HepG2 (cell line): ENCODE results near the gene TASOR2. TPM values are rescaled to one million over a fixed set of nuclear protein-coding genes. Genes with fewer than 3 reads are reported as not detected.

Experiments used
- ATAC-seq: fragments of 200-7000 bp; cut with Tn5 transposase; 3 replicates; pipeline ENCODE4 v1.9.1; 2020; ENCODE audit warnings: mild to moderate bottlenecking, moderate library complexity
- BruUV-seq: library from RNA; stranded (reverse); fragments of 400-500 nt; replicated peaks from 2 replicates; lab custom pipeline; 2021; lab: Mats Ljungman, UMichigan
- CTCF ChIA-PET: fragments of 300-600 bp; formaldehyde crosslinking; extraction: SDS; loops from one replicate; lab custom pipeline; 2021; ENCODE audit warnings: low total read pairs, inconsistent platforms, low intra/inter-chr PET ratio; lab: Yijun Ruan, JAX
- POLR2A ChIA-PET: fragments of 350-600 bp; sonication (Branson Sonifier 250); formaldehyde crosslinking; loops from one replicate; lab custom pipeline; 2020; ENCODE audit warnings: antibody characterized with exemption, inconsistent platforms; lab: Yijun Ruan, JAX
- DNase-seq: peaks from one replicate; pipeline ENCODE4 v3.0.0-alpha.2; 2015; ENCODE audit warnings: low spot score
- FAIRE-seq: peaks from 3 replicates; lab custom pipeline; 2011; peaks lifted over from hg19 to GRCh38; lab: Jason Lieb, UNC
- H2AFZ ChIP-seq: one replicate; pipeline ENCODE4 v1.6.1; 2011; ENCODE audit warnings: low read length, inconsistent platforms
- H3K27ac ChIP-seq: fragments of 300-600 bp; 3 replicates; pipeline ENCODE4 v1.8.0; 2011; ENCODE audit warnings: mixed run types, mild to moderate bottlenecking, mixed read lengths, low read length, inconsistent platforms; ENCODE audit not compliant: insufficient read depth; ENCODE audit errors: extremely low read length
- H3K27me3 ChIP-seq, 2 experiments: fragments of 200-600 bp in 1 of 2; 2 replicates in 1 of 2; 3 replicates in 1 of 2; pipeline versions ENCODE4 v1.6.0 to v1.8.0; 2011; ENCODE audit warnings: low read length in 2 of 2, mild to moderate bottlenecking in 2 of 2, moderate library complexity in 2 of 2, inconsistent platforms in 1 of 2; ENCODE audit not compliant: insufficient read depth in 2 of 2, control insufficient read depth in 1 of 2
- H3K36me3 ChIP-seq, 2 experiments: fragments of 200-600 bp in 1 of 2; replicated peaks in 1 of 2; 2 replicates in 1 of 2; 3 replicates in 1 of 2; pipeline versions ENCODE4 v1.5.1 to v1.8.0; 2011; ENCODE audit warnings: low read length in 2 of 2, inconsistent platforms in 1 of 2; ENCODE audit not compliant: insufficient read depth in 2 of 2, control insufficient read depth in 1 of 2
- H3K4me1 ChIP-seq: 2 replicates; pipeline ENCODE4 v1.5.1; 2012; ENCODE audit warnings: low read length, inconsistent platforms; ENCODE audit not compliant: insufficient read depth
- H3K4me2 ChIP-seq: 2 replicates; pipeline ENCODE4 v1.6.0; 2011; ENCODE audit warnings: low read depth, low read length, inconsistent platforms
- H3K4me3 ChIP-seq, 3 experiments: fragments of 200-600 bp in 1 of 3; sonication (generic), shearing (Covaris generic) in 1 of 3; replicated peaks in 1 of 3; 2 replicates each; pipeline ENCODE4 v1.5.1; 2011 to 2016; ENCODE audit warnings: low read length in 3 of 3, inconsistent platforms in 2 of 3, low read depth in 2 of 3, mild to moderate bottlenecking in 2 of 3, control low read depth in 1 of 3, mixed read lengths in 1 of 3; ENCODE audit not compliant: insufficient read depth in 1 of 3
- H3K79me2 ChIP-seq: one replicate; pipeline ENCODE4 v1.6.1; 2011; ENCODE audit warnings: low read length, inconsistent platforms; ENCODE audit not compliant: insufficient read depth
- H3K9ac ChIP-seq: 2 replicates; pipeline ENCODE4 v1.6.0; 2011; ENCODE audit warnings: mild to moderate bottlenecking, low read depth, low read length, inconsistent platforms; ENCODE audit not compliant: insufficient read depth
- H3K9me3 ChIP-seq: 2 replicates; pipeline ENCODE4 v1.5.1; 2012; ENCODE audit warnings: mild to moderate bottlenecking, low read length
- H4K20me1 ChIP-seq: 2 replicates; pipeline ENCODE4 v1.6.0; 2011; ENCODE audit warnings: inconsistent platforms, mild to moderate bottlenecking, low read length, moderate library complexity; ENCODE audit not compliant: insufficient read depth
- ATF1 ChIP-seq: IDR thresholded peaks from 2 replicates; pipeline ENCODE4 v1.6.1; 2016; ENCODE audit warnings: mild to moderate bottlenecking, control low read depth
- CBX1 ChIP-seq: IDR thresholded peaks from one replicate; pipeline ENCODE4 v1.6.1; 2016; ENCODE audit warnings: antibody characterized with exemption, low read depth
- FOSL2 ChIP-seq: sonication (generic); formaldehyde crosslinking; IDR thresholded peaks from 2 replicates; pipeline ENCODE4 v1.4.0; 2020; ENCODE audit warnings: missing genetic modification reagents
- HCFC1 ChIP-seq: fragments of 150-350 bp; IDR thresholded peaks from 2 replicates; pipeline ENCODE4 v1.6.1; 2014; ENCODE audit warnings: low read depth, low read length
- HHEX ChIP-seq: IDR thresholded peaks from 2 replicates; pipeline ENCODE4 v1.6.1; 2016; ENCODE audit warnings: control low read depth
- HNRNPLL ChIP-seq: fragments of 200-400 bp; formaldehyde crosslinking; IDR thresholded peaks from 2 replicates; pipeline ENCODE4 v1.6.1; 2017; ENCODE audit warnings: mild to moderate bottlenecking, low read depth, low read length; ENCODE audit not compliant: poor library complexity, severe bottlenecking
- KDM6A ChIP-seq: IDR thresholded peaks from 2 replicates; pipeline ENCODE4 v1.6.1; 2016; ENCODE audit warnings: low read depth
- MIER3 ChIP-seq: IDR thresholded peaks from 2 replicates; pipeline ENCODE4 v1.6.1; 2016; ENCODE audit warnings: missing compliant biosample characterization, borderline replicate concordance
- PPARG ChIP-seq: conservative IDR thresholded peaks from 2 replicates; pipeline ENCODE4 v1.6.1; 2016; ENCODE audit warnings: missing biosample characterization, missing genetic modification reagents
- PTBP1 ChIP-seq: fragments of 200-400 bp; formaldehyde crosslinking; IDR thresholded peaks from 2 replicates; pipeline ENCODE4 v1.6.1; 2018; ENCODE audit warnings: low read length, low read depth; ENCODE audit not compliant: poor library complexity, severe bottlenecking
- REPIN1 ChIP-seq: sonication (generic); formaldehyde crosslinking; IDR thresholded peaks from 2 replicates; pipeline ENCODE4 v1.8.0; 2022; ENCODE audit warnings: missing genetic modification reagents, low read depth, mild to moderate bottlenecking, borderline replicate concordance
- RFXANK ChIP-seq: IDR thresholded peaks from 2 replicates; pipeline ENCODE4 v1.6.1; 2016
- SOX5 ChIP-seq: IDR thresholded peaks from 2 replicates; pipeline ENCODE4 v1.6.1; 2016; ENCODE audit warnings: borderline replicate concordance
- SPEN ChIP-seq: sonication (generic); formaldehyde crosslinking; IDR thresholded peaks from 2 replicates; pipeline ENCODE4 v1.5.1; 2020; ENCODE audit warnings: low read depth, mild to moderate bottlenecking, missing genetic modification reagents
- ZC3H4 ChIP-seq: sonication (generic); formaldehyde crosslinking; IDR thresholded peaks from 2 replicates; pipeline ENCODE4 v1.4.0; 2020; ENCODE audit warnings: missing genetic modification reagents, borderline replicate concordance
- ZFP37 ChIP-seq: sonication (generic); formaldehyde crosslinking; IDR thresholded peaks from 2 replicates; pipeline ENCODE4 v1.4.0; 2020; ENCODE audit warnings: missing genetic modification reagents, borderline replicate concordance
- ZIK1 ChIP-seq: sonication (generic); formaldehyde crosslinking; IDR thresholded peaks from 2 replicates; pipeline ENCODE4 v1.5.0; 2020; ENCODE audit warnings: mild to moderate bottlenecking, low read depth, missing genetic modification reagents, borderline replicate concordance
- ZNF10 ChIP-seq: sonication (generic); formaldehyde crosslinking; IDR thresholded peaks from 2 replicates; pipeline ENCODE4 v1.4.0; 2020; ENCODE audit warnings: mild to moderate bottlenecking, low read depth, missing genetic modification reagents, borderline replicate concordance
- ZNF329 ChIP-seq: sonication (generic); formaldehyde crosslinking; IDR thresholded peaks from 2 replicates; pipeline ENCODE4 v1.9.0; 2021; ENCODE audit warnings: low read depth, mild to moderate bottlenecking, missing genetic modification reagents
- ZNF562 ChIP-seq: sonication (generic); formaldehyde crosslinking; IDR thresholded peaks from 2 replicates; pipeline ENCODE4 v1.8.0; 2022; ENCODE audit warnings: missing genetic modification reagents, borderline replicate concordance
- ZNF567 ChIP-seq: sonication (generic); formaldehyde crosslinking; IDR thresholded peaks from 2 replicates; pipeline ENCODE4 v1.8.1; 2023; ENCODE audit warnings: mild to moderate bottlenecking, missing genetic modification reagents, borderline replicate concordance
- ZNF788 ChIP-seq: sonication (generic); formaldehyde crosslinking; IDR thresholded peaks from 2 replicates; pipeline ENCODE4 v1.5.0; 2020; ENCODE audit warnings: mild to moderate bottlenecking, missing genetic modification reagents, borderline replicate concordance
- WGBS: methylation state at CpG from one replicate; pipeline ENCODE4 v1.1.6; 2017; ENCODE audit warnings: low lambda C conversion rate; 5-methylcytosine and 5-hydroxymethylcytosine counted together
- in situ Hi-C: cut with HindIII; loops from 2 replicates; pipeline ENCODE4 v1.10.0; 2017; ENCODE audit warnings: low pct_unique_long_range_greater_than_20kb; ENCODE audit not compliant: extremely low pct_ligation_motif_present
- intact Hi-C: fragments of 100-400 bp; cut with micrococcal nuclease; formaldehyde crosslinking; loops from one replicate; pipeline ENCODE4 v1.10.0; 2022; ENCODE audit not compliant: unreplicated experiment
- polyA plus RNA-seq, 8 experiments: library from polyadenylated mRNA; depleted of rRNA in 3 of 8; stranded (reverse) in 7 of 8; unstranded in 1 of 8; fragments of >200 nt; fragmentation: Illumina TruSeq in 4 of 8; extraction: Trizol in 4 of 8; gene quantifications; 2 replicates each; pipeline versions ENCODE4 v1.2.1 to v1.2.3, GENCODE V29; 2011 to 2016; ENCODE audit warnings: low read depth in 4 of 8, missing spikeins in 1 of 8, mixed read lengths in 1 of 8; ENCODE audit not compliant: insufficient read depth in 1 of 8
- total RNA-seq, 5 experiments: library from RNA; depleted of rRNA; stranded (reverse); fragments of >200 nt; fragmentation: Illumina TruSeq; extraction: Trizol; gene quantifications; 2 replicates each; pipeline ENCODE4 v1.2.3, GENCODE V29; 2016; ENCODE audit warnings: low read depth in 1 of 5
- TF ChIP-seq, protein P1 (sequence below): sonication (generic); formaldehyde crosslinking; conservative IDR thresholded peaks from 2 replicates; pipeline ENCODE4 v1.4.0; 2020; ENCODE audit warnings: missing genetic modification reagents
- TF ChIP-seq, protein P2 (sequence below): sonication (generic); formaldehyde crosslinking; IDR thresholded peaks from 2 replicates; pipeline ENCODE4 v1.5.0; 2020; ENCODE audit warnings: missing genetic modification reagents

The TASOR2 gene
- total and polyA plus RNA-seq, 2 of the 13 experiments (the other 11 are each of a cell fraction or from before 2014, with no cell fraction given) = 24.2 to 55.3 TPM

DNA sequence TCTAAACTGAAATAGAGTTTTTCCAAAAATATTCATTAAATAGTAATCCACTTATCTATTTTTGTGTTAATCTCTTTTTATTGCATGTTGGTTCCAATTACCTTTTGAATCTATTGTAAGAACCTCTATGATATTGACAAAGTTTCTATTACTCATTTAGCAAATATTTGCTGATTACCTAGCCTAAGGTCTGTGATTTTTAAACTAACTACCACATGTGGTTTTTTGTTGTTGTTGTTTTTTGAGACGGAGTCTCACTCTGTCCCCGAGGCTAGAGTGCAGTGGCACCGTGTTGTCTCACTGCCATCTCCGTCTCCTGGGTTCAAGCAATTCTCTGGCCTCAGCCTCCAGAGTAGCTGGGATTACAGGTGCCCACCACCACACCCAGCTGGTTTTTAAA lies 16.2 kb upstream of the TASOR2 start (continued):
- TF ChIP-seq RFXANK (no peak), SOX5 (CRISPR knock-in tag) (peak; percentile 8; the same call in 1 of the 2 replicates), FOSL2 (CRISPR knock-in tag) (peak; percentile 65), PTBP1 (no peak)

- TF ChIP-seq HHEX (CRISPR knock-in tag) (no peak), ZNF10 (no peak), ATF1 (CRISPR knock-in tag) (no peak), HNRNPLL (no peak), ZNF562 (no peak), ZIK1 (CRISPR knock-in tag) (no peak), CBX1 (no peak), HCFC1 (no peak), KDM6A (CRISPR knock-in tag) (no peak), PPARG (CRISPR knock-in tag) (no peak), REPIN1 (no peak), ZNF567 (CRISPR knock-in tag) (no peak), MIER3 (CRISPR knock-in tag) (no peak), ZNF329 (CRISPR knock-in tag) (no peak), ZC3H4 (CRISPR knock-in tag) (no peak), ZFP37 (CRISPR knock-in tag) (no peak), ZNF788 (CRISPR knock-in tag) (no peak), SPEN (CRISPR knock-in tag) (no peak)
- TF ChIP-seq, protein P1, sequence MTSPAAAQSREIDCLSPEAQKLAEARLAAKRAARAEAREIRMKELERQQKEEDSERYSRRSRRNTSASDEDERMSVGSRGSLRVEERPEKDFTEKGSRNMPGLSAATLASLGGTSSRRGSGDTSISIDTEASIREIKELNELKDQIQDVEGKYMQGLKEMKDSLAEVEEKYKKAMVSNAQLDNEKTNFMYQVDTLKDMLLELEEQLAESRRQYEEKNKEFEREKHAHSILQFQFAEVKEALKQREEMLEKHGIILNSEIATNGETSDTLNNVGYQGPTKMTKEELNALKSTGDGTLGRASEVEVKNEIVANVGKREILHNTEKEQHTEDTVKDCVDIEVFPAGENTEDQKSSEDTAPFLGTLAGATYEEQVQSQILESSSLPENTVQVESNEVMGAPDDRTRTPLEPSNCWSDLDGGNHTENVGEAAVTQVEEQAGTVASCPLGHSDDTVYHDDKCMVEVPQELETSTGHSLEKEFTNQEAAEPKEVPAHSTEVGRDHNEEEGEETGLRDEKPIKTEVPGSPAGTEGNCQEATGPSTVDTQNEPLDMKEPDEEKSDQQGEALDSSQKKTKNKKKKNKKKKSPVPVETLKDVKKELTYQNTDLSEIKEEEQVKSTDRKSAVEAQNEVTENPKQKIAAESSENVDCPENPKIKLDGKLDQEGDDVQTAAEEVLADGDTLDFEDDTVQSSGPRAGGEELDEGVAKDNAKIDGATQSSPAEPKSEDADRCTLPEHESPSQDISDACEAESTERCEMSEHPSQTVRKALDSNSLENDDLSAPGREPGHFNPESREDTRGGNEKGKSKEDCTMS (CRISPR knock-in tag) = no peak
- TF ChIP-seq, protein P2, sequence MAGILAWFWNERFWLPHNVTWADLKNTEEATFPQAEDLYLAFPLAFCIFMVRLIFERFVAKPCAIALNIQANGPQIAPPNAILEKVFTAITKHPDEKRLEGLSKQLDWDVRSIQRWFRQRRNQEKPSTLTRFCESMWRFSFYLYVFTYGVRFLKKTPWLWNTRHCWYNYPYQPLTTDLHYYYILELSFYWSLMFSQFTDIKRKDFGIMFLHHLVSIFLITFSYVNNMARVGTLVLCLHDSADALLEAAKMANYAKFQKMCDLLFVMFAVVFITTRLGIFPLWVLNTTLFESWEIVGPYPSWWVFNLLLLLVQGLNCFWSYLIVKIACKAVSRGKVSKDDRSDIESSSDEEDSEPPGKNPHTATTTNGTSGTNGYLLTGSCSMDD (CRISPR knock-in tag) = no peak
- no peak for ATAC-seq
- Histone ChIP-seq H3K4me1 (peaks cover 36% of the 10 kb centered on the region), H3K4me2 (no peak overlapping the region), H3K27me3 (peaks cover 0 to 15% of the 10 kb centered on the region in 2 experiments; a peak in 1 of 5 replicates), H3K36me3 (no peaks in the 10 kb centered on the region), H3K27ac (no peak overlapping the region), H3K79me2 (peaks cover 7% of the 10 kb centered on the region), H3K4me3 (no peak overlapping the region), H4K20me1 (no peaks in the 10 kb centered on the region), H2AFZ (no peak overlapping the region), H3K9ac (no peak overlapping the region), H3K9me3 (peaks cover 7% of the 10 kb centered on the region)
- POLR2A ChIA-PET = no interaction called here
- no TSS peak for BruUV-seq
- in situ Hi-C loops (no loop called here), intact Hi-C loops (loop anchor here (5.0 kb wide), 1 partner anchor 37 kb away; no protein-coding TSS in a partner anchor)
- no peak for FAIRE-seq
- no peak for DNase-seq
- 50% methylated on average over 1 of the region's 1 CpG for WGBS
- CTCF ChIA-PET = no interaction called here
Observed at GRCh38 chr10:5669604-5670003, 15.0 kb upstream of the TASOR2 start.
